Superior temporal gyrus (tissue), 1 donor: Measurements from ENCODE around the gene PPP4R3B.
"Not testable (repeated sequence)": the region's sequence is repeated elsewhere in the genome, so short reads cannot be mapped to it uniquely, and the experiment has no call there.

ENCODE experiments used
- DNase-seq: peaks from one replicate; pipeline ENCODE4 v3.0.0-alpha.2; 2016; ENCODE audit errors: extremely low spot score

PPP4R3B gene

DNA sequence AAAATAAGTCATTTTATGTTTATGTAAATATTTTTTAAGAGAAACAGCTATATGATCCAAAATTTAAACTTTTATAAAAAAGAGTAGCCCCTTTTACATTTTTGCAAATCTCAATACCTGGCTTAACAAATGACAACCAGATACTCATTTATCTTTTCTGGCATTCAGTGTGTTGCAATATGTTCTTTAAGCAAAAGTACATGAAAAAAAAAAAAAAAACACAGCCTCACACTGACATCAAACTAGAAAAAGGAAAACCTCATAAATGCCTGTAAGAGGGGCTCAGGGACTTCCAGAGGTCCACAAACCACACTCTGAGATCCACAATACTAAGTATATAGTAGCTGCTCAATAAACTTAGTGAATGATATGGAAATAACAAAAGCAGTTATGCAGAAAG is 21.9 kb downstream of the PPP4R3B start:
- no peak for DNase-seq

DNA sequence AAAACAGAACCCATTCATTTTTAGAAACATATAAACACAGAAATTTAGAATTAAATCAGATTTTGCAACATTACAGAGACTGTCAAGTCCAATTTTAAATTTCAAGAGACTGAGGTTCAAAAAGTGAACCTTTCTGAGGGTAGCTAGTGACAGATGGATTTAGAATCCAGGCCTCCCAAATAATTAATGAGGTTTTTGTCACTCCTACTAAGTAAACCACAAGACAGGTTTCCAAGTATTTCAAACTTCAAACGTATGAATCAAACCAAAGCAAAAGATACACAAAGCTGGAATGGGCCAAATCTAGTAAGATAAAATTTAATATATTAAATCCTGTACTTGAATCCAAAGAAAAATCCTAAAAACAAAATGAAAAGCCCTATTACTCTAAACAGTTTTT is 25.3 kb downstream of the PPP4R3B start:
- no peak for DNase-seq

DNA sequence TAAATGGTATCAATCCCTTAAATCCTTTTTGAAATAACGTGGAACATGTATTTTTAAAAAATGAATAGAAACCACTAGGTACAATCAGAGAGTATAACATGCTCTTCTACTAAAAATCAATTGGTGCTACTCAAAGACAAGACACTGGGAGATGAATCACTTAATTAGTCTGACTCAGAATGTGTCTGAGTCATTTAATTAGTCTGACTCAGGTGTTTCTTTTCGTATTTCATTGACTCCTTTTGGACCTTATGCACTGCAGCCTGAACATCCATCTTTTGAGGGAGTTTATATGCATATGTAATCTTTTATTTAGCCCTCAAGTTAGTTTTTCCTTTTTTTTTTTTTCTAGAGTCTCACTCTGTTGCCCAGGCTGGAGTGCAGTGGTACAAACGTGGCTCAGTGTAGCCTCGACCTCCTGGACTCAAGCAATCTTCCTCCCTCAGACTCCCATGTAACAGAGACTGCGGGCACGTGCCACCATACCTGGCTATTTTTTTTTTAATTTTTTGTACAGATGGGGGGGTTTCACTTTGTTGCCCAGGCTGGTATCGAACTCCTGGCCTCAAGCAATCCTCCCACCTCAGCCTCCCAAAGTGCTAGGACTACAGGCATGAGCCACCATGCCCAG is 26.5 kb downstream of the PPP4R3B start:
- DNase-seq, result no peak

DNA sequence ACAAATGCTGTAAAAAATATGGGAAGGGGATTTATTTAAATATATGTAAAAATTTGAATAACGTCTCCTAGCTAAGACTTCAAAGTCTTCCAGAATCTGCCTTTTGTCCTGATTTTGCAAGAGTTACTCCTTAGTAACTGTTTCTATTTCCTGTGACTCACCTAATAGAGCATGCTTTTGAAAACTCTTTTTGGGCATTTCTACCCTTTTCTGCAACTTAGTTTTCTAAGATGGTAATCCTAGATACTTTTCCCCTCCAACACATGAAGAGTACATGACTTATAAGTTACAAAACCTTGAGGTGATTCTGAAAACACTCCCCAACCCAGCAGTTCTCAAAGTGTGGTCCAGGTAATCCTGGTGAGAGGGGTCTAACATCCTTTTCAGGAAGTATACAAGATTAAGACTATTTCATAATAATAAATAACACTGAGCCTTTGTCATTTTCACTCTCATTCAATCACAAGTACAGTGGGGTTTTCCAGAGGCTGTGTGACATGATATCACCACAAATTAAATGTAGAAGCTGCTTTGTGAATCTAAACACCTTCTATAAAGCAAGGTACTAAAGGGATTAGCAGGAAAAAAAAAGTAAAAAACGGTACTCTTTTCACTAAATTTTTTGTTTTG is 31.9 kb downstream of the PPP4R3B start:
- no peak for DNase-seq

DNA sequence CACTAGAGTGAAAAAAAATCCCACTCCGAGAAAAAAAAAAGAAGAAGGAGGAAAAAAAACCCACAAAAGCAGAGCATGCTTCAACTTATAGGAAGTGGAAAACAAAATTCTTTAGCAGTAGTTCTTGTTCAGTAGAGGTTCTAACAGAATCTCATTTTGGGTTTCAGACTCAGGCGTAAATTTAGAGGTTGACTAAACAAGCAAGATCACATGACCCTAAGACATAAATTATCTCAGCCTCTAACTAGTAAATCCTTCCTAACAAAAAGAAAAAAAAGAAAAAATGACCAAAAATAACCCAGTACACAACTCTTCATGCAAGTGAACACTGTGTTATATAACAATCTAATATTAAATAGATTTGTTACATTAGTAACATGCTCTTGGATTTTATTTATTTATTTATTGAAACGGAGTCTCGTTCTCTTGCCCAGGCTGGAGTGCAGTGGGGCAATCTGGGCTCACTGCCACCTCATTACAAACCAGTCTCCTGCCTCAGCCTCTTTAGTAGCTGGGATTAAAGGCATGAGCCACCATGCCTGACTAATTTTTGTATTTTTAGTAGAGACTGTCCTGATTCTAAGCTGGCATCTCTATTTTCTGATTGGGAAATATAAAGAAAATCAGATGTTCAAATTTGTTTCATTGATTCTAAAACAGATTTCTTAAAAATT is 35.4 kb downstream of the PPP4R3B start:
- peak; percentile 39 for DNase-seq

DNA sequence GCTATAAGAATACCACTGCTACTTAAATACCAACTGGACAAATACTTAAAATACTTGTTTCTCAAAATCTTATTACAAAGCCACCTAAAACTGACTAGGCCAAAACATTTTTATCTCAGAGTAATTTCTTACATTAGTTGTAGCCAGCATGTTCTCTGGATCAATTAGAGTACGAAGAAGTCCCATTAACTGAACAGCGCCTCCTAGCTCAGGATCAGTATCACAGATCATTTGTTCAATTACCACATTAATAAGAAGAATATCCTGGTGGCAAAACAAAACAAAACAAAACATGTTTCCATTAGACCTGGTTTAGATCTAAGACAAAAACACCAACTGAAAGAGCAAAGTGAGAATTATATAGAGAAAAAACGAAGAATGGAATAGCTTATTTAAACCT is 36.0 kb downstream of the PPP4R3B start:
- no peak for DNase-seq

DNA sequence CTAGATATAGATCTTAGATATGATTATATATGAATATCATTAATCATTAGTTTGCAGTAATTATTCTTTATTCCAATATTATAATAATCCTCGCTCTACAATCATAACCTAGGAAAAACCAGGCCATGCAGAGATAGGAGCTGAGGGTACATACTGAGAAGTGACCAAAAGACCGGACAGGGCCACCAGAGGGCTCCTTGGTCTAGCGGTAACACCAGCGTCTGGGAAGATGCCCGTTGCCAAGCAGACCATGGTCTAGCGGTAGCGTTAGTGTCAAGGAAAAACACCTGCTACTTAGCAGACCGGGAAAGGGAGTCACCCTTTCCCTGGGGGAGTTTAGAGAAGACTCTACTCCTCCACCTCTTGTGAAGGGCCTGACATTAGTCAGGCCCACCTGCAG is 48.4 kb downstream of the PPP4R3B start:
- DNase-seq, result not testable (repeated sequence)

DNA sequence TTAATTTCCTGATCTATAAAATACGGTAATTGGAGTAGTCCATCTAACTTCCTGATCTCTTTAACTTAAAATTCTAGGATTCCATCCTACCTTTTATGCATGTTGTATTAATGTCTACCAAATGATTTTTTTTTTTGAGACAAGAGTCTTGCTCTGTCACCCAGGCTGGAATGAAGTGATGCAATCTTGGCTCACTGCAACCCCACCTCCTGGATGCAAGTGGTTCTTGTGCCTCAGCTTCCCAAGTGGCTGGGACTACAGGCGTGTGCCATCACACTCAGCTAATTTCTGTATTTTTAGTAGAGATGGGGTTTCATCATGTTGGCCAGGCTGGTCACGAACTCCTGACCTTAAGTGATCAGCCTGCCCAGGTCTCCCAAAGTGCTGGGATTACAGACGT is 50.1 kb downstream of the PPP4R3B start:
- DNase-seq, result no peak

DNA sequence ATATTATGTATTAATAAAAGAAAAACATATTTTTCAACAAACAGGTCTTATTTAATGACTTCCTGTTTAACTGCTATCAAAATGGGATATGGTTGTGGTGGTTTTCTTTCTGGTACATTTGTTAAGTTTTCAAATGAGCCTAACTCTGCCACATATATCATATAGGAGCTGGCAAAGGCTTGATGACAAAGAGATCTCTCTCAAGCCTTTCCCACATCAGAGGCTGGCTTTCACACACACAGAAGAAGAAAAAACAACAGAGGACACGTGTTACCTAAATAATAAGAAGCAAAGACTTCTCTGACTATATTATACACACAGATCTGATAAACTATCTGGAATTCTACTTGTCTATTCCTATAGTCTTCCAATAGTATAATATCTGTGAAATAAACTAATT is 51.8 kb downstream of the PPP4R3B start:
- no peak for DNase-seq

DNA sequence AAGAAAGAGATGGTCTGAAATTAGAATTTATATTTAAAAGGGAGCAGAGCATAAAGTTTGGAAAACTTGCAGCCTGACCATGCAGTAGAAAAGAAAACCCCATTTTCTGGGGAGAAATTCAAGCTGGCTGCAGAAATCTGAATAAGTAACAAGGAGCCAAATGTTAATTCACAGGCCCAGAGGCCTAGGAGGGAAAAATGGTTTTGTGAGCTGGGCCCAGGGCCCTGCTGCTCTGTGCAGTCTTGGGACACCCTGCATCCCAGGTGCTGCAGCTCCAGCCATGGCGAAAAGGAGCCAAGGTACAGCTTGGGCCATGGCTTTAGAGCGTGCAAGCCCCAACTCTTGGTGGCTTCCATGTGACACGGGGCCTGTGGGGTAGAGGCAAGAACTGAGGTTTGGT is 56.6 kb downstream of the PPP4R3B start:
- no peak for DNase-seq

DNA sequence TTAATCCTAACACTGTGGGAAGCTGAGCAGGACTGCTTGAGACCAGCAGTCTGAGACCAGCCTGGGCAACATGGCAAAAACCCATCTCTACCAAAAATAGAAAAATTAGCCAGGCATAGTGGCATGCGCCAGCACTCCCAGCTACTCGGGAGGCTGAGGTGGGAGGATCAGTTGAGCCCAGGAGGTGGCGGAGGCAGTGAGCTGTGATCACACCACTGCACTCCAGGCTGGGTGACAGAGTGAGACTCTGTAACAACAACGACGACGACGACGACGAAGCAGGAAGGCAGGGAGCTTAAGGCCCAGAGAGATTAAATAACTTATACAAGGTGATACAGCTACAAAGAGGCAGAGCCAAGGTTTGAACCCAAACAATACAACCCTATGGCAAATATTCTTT is 60.6 kb downstream of the PPP4R3B start:
- no peak for DNase-seq

DNA sequence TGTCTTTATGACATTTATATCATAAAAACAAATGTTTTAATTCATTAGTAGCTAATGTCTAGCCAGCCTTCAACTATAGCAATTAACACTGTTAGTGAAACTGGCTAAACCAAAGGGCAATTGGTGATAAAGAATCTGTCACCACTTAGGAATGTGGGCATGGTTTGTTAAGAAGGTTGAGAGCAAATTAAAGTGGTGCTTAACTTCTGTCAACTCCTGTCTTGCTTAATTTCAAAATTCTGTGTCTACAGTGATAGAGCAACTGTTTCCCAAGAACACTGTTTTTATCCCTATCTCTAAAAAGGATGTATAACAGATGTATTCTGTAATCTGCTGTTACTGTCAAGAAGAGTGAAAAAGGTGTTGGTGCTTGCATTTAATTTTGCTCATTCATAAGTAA is 61.4 kb downstream of the PPP4R3B start:
- no peak for DNase-seq

DNA sequence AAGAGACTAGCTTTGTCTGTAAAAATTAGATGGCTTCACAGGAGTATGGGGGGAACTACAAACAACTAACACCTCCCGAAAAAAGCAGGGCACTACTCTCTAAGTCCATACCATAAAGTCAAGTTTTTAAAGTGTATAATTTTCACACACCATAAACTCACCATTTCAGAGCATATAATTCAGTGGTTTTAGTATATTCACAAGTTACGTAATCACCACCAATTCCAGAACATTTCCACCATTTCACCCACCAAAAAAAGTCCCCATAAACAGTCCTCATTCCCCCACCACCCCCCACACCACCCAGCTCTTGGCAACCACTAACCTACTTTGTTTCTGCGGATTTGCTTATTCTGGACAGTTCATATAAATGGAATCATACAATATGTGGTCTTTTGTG is 64.1 kb downstream of the PPP4R3B start:
- DNase-seq, result no peak

DNA sequence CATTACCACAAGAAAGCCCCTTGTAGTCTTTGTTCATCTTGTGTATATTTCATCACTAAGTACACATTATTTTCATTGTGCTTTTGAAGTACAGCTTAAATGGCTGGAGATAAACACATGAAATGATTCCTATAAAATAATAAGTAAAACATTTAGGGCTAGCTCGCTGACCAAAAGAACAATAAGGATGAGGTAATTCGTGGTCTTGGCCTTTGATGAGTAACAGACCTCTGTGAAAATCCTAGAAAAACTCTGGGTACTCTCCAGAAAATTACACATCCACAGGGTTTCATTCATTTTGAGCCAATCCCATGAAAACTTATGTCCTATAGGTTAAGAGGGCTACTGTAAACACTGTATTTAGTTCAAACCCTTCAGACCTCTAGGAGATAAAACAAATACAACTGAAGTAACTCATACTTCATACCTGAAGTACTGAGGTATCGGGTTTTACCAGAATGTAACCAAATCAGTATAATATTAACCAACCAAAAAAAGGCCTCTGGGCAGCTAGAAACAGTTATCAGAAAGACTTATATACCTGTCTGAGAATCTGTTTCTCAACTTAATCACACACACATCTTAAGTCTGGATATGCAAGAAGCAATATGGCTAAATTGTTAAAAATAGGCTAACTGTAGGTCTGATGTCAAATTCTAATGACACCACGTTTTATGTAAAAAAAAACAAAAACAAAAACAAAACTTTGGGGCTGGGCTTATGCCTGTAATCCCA is 66.9 kb downstream of the PPP4R3B start:
- no peak for DNase-seq

DNA sequence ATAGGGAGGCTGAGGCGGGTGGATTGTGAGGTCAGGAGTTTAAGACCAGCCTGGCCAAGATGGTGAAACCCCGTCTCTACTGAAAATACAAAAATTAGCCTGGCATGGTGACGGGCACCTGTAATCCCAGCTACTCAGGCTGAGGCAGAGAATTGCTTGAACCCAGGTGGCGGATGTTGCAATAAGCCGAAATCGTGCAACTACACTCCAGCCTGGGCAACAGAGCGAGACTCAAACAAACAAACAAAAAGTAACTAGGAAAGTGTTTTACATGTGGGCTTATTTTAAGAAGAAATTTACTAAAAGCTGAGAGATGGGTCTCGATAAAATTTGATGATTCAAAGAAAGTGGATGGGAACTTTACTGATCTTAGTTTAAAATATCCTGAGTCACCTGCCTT is 69.7 kb downstream of the PPP4R3B start:
- not testable (repeated sequence) for DNase-seq

DNA sequence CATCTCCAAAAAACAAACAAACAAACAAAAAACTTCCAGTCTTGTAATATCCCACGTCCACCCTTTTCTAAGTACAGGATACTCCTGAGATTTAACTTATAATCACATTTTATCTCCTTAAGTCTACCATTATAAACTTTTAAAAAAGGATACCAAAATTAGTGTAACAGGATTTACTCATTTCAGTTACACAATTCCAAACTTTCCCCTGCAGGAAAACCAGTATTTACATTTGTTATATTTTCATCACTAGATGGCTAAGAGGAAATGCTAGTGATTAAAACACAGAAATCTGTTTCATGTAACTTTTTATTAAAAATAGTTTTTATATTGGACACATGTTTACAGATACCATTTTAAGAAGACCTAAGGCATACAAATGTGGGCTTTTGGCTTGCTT is 70.4 kb downstream of the PPP4R3B start:
- DNase-seq, result no peak

DNA sequence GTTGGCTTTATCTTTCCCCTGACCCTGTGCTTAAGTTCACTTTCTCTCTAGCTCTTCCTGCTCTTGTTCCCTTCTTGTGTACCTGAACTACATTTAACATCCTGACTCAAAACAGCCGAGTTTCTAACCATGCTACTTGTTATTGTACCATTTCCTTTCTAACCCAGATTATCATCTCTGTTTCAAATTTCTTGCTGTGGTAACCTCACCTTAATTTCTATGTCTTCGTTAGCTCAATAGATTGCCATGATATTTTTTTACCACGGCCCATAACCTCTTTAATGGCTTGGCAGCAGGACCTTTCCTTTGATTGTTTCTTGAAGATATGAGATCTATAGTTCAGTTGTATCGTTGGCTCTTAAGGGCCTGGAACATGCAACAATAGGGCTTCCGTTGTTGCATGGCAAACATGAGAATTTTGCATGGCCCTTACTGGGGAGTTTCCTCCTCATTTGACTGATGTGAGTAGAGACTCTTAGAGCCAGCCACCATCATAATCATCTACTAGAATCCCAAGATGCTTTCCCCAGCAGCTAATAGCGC is 86.8 kb downstream of the PPP4R3B start:
- DNase-seq, result no peak

DNA sequence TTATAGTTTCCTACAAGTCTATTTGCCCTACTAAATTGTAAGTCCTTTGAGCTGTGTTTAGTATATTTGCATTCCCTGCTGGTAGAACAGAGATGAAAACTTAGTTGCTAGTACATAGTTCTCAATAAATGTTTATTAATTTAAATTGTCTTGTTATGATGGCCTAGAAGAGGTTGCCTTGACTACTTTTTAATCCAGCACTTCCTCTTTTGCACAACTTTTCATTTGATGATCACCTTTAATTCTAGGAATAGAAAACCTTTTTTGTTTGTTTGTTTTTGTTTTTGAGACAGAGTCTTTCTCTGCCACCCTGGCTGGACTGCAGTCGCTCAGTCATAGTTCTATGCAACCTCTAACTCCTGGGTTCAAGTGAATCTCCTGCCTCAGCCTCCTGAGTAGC is 91.2 kb downstream of the PPP4R3B start:
- DNase-seq, result no peak

DNA sequence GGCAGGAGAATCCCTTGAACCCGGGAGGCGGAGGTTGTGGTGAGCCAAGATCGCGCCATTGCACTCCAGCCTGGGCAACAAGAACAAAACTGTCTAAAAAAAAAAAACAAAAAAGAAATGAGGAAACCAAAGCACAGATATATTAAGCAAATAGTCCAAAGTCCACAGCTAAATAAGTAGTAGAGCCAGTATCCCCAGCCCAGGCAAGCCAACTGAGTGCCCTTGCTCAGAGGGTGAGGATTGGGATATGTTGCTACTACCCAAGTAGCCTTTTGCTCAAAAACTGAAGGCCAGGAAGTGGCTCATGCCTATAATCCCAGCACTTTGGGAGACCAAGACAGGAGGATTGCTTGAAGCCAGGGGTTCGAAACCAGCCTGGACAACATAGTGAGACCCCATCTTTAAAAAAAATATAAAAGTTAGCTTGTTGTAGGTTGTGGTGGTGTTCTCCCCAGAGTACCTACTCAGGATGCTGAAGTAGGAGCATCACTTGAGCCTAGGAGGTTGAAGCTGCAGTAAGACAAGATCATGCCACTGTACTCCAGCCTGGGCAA is 92.5 kb downstream of the PPP4R3B start:
- no peak for DNase-seq

DNA sequence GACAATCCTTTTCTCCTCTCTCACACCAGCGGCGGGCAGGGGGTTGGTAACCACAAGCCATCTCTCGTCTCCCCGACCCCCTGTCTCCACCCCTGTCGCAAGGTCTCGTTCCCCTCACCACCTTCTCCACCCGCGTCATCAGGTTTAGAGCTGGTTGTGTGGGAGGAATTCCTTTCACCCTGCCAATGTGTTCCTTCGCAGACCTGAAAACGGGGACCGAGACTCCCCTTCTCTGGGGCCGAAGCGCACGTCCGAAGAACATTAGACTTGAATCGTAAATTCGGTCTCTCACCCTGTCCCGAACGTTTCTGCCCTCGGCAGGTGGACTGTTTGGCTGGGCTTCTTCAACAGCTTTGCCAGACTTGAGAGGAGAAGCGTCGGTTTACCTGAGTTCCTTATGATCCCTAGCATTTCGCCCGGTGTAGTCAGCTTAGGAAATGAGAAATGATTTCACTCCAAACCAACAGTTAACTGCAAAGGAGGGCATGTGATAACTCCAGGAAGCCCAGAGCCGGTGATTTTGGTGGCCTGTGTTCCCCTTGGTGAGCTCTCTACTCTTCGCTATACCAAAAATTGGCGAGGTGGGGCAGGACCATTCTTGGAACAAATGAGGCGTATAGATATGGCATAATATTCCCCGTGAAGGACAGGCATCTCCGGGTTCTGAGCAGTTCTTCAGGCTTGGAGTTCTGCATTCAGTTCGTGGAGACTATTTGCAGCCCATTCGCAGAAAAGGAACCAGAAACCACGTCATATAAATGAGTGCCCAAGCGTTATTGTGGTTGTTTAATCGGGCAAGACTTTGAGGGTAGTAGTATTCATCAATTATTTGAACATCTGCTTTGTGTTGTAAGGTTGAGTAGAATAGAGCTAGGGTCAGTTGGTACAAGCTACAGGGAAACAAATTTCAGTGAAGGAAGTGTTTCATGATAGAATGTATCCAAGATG is 97.2 kb downstream of the PPP4R3B start:
- DNase-seq, result peak; percentile 56

DNA sequence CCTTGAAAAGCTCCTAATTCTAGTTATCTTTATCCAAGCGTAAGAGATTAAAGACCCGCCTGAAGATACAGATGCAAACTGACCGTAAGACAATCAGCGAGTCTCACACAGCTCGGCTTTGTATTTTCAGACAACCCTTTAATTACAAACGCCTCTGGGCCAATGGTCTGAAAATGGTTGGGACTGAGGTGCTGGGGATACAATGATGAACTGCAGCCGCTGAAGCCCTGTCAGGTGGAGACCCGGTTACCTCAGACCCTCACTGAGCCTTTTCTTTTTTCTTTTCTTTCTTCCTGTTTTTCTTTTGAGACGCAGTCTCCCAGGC is 98.6 kb downstream of the PPP4R3B start:
- peak; percentile 52 for DNase-seq
